ENCODE data around the gene SCRN2. TPM values are rescaled to one million over a fixed set of nuclear protein-coding genes. Genes with fewer than 3 reads are reported as not detected.

Gene SCRN2
- total RNA-seq, 1 donor from 2014 or later: 30.1 TPM

GRCh38 chr17:47883589-47884426 is 42.7 kb upstream of the SCRN2 start:
- no peak overlapping the region for H3K4me3 ChIP-seq (ENCODE audit: low read depth, low read length)
- DNase-seq (ENCODE audit: low read depth): no peak
- no peaks in the 10 kb centered on the region for H3K27me3 ChIP-seq (ENCODE audit: control insufficient read depth, insufficient read depth, low read length)
- no peak for TF ChIP-seq CTCF (IDR thresholded peaks at IDR 0.05; ENCODE audit: insufficient read depth, low read length, poor library complexity, severe bottlenecking)
- no peaks in the 10 kb centered on the region for H3K36me3 ChIP-seq (ENCODE audit: control insufficient read depth, insufficient read depth, low read length)

- H3K27me3 ChIP-seq (ENCODE audit: control insufficient read depth, insufficient read depth, low read length): no peaks in the 10 kb centered on the region
- TF ChIP-seq CTCF (IDR thresholded peaks at IDR 0.05; ENCODE audit: insufficient read depth, low read length, poor library complexity, severe bottlenecking): no peak
- no peak overlapping the region for H3K4me3 ChIP-seq (ENCODE audit: low read depth, low read length)
- no peaks in the 10 kb centered on the region for H3K36me3 ChIP-seq (ENCODE audit: control insufficient read depth, insufficient read depth, low read length)
- DNase-seq (ENCODE audit: low read depth): no peak
These were observed 41.9 kb upstream of the SCRN2 start for GRCh38 chr17:47882695-47883588.

- no peaks in the 10 kb centered on the region for H3K36me3 ChIP-seq (ENCODE audit: control insufficient read depth, insufficient read depth, low read length)
- DNase-seq (ENCODE audit: low read depth): no peak
- H3K4me3 ChIP-seq (ENCODE audit: low read depth, low read length): no peak overlapping the region
- TF ChIP-seq CTCF (IDR thresholded peaks at IDR 0.05; ENCODE audit: insufficient read depth, low read length, poor library complexity, severe bottlenecking): no peak
- no peaks in the 10 kb centered on the region for H3K27me3 ChIP-seq (ENCODE audit: control insufficient read depth, insufficient read depth, low read length)
These were observed 41.2 kb upstream of the SCRN2 start for GRCh38 chr17:47882247-47882646.

- Histone ChIP-seq H3K27me3 (ENCODE audit: control insufficient read depth, insufficient read depth, low read length) (peaks cover 2% of the 10 kb centered on the region), H3K36me3 (ENCODE audit: control insufficient read depth, insufficient read depth, low read length) (no peaks in the 10 kb centered on the region), H3K4me3 (ENCODE audit: low read depth, low read length) (no peak overlapping the region)
- TF ChIP-seq CTCF (IDR thresholded peaks at IDR 0.05; ENCODE audit: insufficient read depth, low read length, poor library complexity, severe bottlenecking): no peak
- DNase-seq (ENCODE audit: low read depth): no peak
These were observed 38.8 kb upstream of the SCRN2 start for GRCh38 chr17:47879776-47880454.

GRCh38 chr17:47879028-47879585 is 38.0 kb upstream of the SCRN2 start:
- no peak for TF ChIP-seq CTCF (IDR thresholded peaks at IDR 0.05; ENCODE audit: insufficient read depth, low read length, poor library complexity, severe bottlenecking)
- Histone ChIP-seq H3K36me3 (ENCODE audit: control insufficient read depth, insufficient read depth, low read length) (no peaks in the 10 kb centered on the region), H3K27me3 (ENCODE audit: control insufficient read depth, insufficient read depth, low read length) (peaks cover 2% of the 10 kb centered on the region), H3K4me3 (ENCODE audit: low read depth, low read length) (no peak overlapping the region)
- peak; percentile 47 for DNase-seq (ENCODE audit: low read depth)

Data from kidney epithelial cell (primary cell).